ENCODE data around the gene C6orf120.

Gene C6orf120

DNA sequence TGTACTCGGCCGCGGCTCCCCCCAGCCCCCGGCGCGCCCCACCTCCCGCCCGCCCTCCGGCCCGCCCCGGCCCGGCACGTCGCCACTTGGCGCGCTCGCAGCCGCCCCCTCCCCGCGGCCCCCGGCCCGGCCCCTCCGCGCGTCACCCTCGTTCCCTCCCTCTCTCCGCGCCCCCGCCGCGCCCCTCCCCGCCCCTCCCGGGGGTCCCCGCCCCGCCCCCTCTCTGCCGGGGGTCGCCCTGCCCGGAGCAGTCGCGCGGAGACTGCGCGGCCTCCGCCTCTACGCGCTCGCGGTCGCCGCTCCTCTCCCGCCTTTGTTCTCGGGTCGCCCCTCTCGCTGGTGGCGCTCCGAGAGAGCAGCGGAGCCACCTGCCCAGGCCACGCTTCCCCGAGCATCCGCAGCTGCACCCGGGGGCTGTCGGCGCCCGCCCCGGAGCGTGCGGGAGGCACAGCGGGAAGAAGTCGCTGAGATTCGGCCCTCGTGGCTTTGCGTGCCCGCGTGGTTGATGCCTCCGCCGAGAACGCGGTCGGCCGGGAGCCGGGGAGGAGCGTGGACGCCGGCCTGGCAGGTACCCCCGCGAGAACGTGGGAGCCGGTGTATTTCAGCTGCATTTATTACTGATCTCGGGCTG is 22.7 kb downstream of the C6orf120 start, which contains the start of gene PHF10:
Gene PHF10, minus strand, starts transcription at position 7 of the 631 bp plus-strand sequence. CDS start 569 bp downstream, outside the sequence.
- peak in 1 of 2 donors; percentile 56 for DNase-seq (ENCODE audit: low read depth in 2 of 2, low spot score in 1 of 2)

DNA sequence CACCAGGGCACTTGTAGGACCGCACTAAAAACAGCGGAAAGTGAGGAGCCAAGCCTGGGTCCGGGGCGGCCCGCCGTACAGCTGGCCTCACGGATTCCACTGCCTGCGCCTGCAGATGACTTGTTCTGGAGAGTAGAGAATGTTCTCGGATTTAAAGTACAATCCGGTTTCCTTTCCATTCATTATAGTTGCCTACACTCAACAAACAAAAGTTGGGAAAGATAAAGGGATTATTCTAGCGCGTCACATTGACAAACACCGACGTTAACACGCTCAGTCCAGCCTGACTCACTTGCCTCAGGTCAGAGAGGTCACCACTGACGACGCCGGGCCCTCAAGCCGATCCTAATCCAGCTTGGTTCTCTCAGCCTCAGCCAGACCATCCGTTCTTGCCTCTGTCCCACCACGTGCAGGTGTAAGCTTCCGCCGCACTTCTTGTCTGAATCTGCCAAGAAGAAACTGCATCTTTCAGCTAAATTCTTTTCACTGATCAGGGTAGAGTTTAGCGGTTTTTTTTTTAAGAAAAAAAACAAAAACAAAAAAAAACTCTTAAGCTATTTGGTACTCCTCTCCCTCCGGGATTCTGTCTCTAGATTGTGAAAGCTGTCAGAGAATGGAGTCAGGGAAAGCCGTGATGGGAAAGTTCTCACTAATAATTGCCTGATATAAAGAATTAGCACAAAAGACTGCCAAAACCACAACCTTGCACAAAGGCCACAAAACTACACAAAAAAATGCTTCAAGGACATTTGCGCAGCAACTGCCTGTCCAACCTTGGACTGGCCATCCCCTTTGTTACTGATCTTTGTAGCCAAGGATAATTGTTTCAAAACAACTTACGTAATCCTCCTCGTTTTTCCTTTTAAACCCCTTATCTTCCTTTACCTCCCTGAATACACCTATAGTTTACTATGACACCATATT is 23.5 kb downstream of the C6orf120 start:
- DNase-seq (ENCODE audit: low read depth in 2 of 2, low spot score in 1 of 2): no peak

DNA sequence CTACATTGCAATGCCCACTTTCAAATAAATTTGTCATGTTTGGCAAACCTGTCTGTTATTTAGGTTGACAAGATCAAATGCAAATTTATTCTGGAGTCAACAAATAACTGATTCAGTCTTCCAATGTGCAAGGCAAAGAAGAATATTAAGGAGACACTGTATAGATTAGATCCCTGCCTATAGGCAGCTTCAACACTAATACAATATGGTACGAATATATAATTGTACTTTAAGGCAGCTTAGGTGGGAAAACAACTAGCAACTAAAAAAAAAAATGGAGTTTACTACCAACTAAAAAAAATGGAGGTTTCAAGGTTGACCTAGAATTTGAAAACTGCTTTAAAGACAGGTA is 24.1 kb downstream of the C6orf120 start:
- DNase-seq (ENCODE audit: low read depth in 2 of 2, low spot score in 1 of 2): no peak

GRCh38 chr6:169726963-169727362 is 25.0 kb downstream of the C6orf120 start:
- DNase-seq (ENCODE audit: low read depth in 2 of 2, low spot score in 1 of 2): no peak

- DNase-seq (ENCODE audit: low read depth in 2 of 2, low spot score in 1 of 2): no peak
Observed at GRCh38 chr6:169729961-169730360, 28.0 kb downstream of the C6orf120 start.

DNA sequence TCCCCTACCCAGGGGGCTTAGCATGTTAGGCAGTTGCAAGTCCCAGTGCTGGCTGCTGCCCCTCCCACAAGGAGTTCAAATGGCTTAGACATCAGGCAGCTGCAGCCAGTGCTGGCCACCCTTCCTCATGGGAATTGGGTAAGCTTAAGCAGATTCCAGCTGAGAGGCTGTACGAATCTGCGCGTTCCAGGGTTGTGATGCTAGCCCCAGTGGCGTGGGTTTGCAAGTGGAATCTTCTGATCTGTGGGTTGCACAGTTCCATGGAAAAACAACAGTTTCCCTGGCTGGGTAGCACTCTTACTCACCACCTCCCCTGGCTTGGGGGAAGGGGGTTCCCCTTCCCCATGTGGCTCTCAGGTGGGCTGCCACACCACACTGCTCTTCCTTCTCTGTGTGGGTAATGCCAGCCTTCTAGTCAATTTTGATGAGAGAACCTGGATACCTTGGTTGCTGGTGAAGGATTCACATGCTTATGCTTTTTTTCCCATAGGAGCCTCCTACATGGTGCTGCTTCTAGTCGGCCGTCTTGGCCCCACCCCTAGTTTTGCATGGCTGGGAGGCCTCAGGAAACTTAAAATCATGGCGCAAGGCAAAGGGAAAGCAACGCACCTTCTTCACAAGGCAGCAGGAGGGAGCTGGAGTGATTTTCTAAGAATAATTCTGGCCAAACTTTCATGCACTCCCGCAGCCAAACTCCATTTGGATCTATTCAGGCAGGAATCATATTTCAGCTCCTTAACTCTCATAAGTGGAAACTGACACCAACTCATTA is 36.5 kb downstream of the C6orf120 start:
- DNase-seq (ENCODE audit: low read depth in 2 of 2, low spot score in 1 of 2): no peak

DNA sequence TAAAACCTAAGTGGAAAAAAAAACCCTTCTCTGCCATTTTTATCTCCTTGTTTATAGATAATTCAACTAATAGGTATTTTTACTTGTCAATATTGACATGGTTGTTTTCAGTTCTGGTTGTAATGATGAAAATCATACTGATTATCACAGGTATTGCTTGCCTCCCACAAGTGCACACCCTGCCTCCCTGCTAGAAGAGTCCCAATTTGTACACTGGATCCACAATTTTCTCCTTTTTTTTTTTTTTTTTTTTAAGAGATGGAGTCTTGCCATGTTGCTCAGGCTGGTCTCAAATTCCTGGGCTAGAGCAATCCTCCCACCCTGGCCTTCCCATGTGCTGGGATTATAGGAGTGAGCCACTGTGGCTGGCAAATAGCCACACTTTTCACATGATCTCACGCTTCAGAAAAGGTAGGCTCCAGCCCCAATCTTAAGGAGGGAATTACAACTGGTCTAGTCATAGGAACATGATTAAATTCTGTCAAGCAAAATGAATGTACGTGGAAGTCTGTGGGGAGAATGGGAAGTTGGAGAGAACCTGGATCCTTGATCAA is 37.1 kb downstream of the C6orf120 start:
- DNase-seq (ENCODE audit: low read depth in 2 of 2, low spot score in 1 of 2): no peak

DNA sequence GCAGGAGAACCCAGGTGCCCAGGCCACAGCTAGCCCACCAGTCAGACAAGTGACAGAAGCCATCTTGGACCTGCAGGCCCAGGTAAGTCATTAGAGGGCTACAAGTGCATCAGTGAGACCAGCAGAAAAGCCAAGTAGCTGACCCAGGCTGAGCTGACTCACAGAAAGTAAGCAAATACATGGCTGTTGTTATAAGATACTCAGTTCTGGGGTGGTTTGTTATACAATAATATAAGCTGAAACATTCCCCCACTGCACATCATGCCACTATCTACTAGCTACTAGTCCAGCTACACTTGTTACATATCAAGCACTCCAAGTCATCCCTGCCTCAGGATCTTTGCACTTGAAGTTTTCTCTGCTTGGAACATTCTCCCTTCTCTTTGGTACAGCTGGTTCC is 39.4 kb downstream of the C6orf120 start:
- DNase-seq (ENCODE audit: low read depth in 2 of 2, low spot score in 1 of 2): no peak

- no peak for DNase-seq (ENCODE audit: low read depth in 2 of 2, low spot score in 1 of 2)
Observed at GRCh38 chr6:169745405-169745804, 43.5 kb downstream of the C6orf120 start.

GRCh38 chr6:169746556-169746955 is 44.6 kb downstream of the C6orf120 start:
- no peak for DNase-seq (ENCODE audit: low read depth in 2 of 2, low spot score in 1 of 2)

GRCh38 chr6:169751242-169752073 is 49.5 kb downstream of the C6orf120 start, which contains the start of the genes DYNLT2 and ERMARD:
TSS of gene DYNLT2 (minus strand) at chr6:169751572. CDS start at chr6:169751458, 114 bp downstream.
TSS of gene ERMARD (plus strand) at chr6:169751622. CDS start at chr6:169751658, 36 bp downstream.
- DNase-seq (ENCODE audit: low read depth in 2 of 2, low spot score in 1 of 2): peak; percentile 88

DNA sequence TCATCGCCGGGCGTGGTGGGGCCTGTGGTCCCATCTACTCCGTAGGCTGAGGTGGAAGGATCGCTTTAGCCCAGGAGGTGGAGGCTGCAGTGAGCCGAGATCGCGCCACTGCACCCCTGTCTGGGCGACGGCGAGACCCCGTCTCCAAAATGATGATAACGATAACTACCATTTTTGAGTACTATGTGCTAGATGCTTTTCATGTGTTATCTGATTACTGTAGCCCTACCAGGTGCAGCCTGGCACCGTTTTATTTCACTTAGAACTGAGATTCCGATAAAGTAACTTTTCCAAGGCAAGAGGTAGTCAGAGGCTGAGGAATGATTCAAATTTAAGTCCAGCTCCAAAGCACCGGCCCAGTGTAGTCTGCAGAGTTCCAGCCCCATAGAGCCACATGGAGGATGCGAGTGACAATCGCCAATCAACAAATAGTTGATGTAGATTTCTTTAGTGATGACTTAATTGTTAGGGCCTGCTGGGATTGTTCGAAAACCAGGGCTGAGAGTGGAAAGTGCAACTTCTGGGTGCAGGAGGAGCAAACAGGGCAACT is 50.2 kb downstream of the C6orf120 start:
- no peak for DNase-seq (ENCODE audit: low read depth in 2 of 2, low spot score in 1 of 2)
